ENCODE data around the gene C20orf204. TPM values are rescaled to one million over a fixed set of nuclear protein-coding genes. Genes with fewer than 3 reads are reported as not detected.

Gene C20orf204
- total and polyA plus RNA-seq, 3 donors from 2014 or later, result 2.9 to 8.3 (median 4.5) TPM

DNA sequence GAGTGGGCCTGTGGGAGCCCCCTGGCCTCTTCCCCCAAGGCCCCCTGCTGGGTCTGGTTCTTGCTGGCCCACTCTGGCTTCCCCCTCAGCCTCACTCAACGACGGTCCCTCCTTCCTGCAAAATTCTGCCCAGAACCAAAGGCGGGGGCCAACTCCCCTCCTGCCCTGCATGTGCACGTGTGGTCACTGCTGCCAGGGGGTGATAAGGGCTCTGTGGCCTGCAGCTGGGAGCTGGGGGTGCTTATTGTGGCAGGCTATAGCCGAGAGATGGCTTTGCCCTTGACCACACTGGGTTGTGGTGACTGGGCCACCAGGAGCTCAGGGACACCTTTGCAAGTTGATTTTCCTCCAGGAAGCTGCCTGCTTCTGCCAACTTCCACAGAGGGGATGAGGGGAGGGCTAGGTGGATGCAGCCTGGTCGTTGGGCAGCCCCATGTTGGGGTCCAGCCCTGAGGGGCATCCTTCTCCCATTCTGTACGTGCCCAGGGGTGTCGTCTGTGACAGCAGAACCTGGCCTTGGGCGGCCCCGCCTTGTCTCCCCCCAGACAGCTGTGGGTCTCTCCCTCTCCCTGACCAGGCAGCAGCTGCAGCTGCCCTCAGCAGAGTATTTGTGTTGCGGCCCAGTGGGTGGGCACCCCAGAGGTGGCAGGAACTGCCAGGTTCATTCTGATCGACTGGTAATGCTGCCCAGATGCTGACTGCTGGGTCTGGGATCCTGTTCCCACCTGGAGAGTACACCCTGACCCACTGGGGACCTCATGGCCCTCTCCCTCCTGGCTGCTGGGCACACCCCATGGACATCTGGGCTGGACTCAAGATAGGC is 32.6 kb downstream of the C20orf204 start:
- Histone ChIP-seq H3K4me3 (no peak overlapping the region), H3K27me3 (no peaks in the 10 kb centered on the region), H3K9me3 (no peaks in the 10 kb centered on the region), H3K27ac (no peak overlapping the region), H3K4me1 (peaks cover 14% of the 10 kb centered on the region), H3K36me3 (ENCODE audit: low read depth, missing control alignments) (no peaks in the 10 kb centered on the region)
- no peak for TF ChIP-seq POLR2A (IDR thresholded peaks at IDR 0.05)
- intact Hi-C loops (cut with DNase I; ENCODE audit: low total_unique reads), result no loop called here
- no peak for DNase-seq
- WGBS, 2 donors, result 79 to 80% methylated on average over 8 to 12 of the region's 12 CpGs

DNA sequence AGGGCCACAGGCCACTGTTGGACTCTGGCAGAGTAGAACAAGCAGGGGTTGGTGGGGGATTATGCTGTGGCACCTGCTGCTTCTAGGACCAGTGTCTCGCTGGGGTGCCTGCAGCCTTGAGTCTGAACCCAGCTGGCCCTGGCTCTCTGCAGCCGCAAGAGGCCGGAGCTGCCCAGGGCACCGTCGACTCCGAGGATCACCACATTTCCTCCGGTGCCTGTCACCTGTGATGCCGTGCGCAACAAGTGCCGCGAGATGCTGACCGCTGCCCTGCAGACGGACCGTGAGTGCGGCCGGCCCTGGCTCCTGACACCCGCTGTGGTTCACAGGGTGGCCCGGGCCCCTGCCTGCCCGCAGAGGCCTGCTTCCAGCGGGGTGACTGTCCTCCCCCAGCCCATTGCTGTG is 33.2 kb downstream of the C20orf204 start:
- no peaks in the 10 kb centered on the region for H3K9me3 ChIP-seq
- DNase-seq, result no peak
- H3K27me3 ChIP-seq, result no peaks in the 10 kb centered on the region
- intact Hi-C loops (cut with DNase I; ENCODE audit: low total_unique reads), result no loop called here
- H3K4me3 ChIP-seq, result no peak overlapping the region
- H3K36me3 ChIP-seq (ENCODE audit: low read depth, missing control alignments), result no peaks in the 10 kb centered on the region
- H3K27ac ChIP-seq, result no peak overlapping the region
- 93 to 95% methylated on average over 7 to 20 of the region's 20 CpGs for WGBS, 2 donors
- no peak for TF ChIP-seq POLR2A (IDR thresholded peaks at IDR 0.05)
- TF ChIP-seq, protein P1, sequence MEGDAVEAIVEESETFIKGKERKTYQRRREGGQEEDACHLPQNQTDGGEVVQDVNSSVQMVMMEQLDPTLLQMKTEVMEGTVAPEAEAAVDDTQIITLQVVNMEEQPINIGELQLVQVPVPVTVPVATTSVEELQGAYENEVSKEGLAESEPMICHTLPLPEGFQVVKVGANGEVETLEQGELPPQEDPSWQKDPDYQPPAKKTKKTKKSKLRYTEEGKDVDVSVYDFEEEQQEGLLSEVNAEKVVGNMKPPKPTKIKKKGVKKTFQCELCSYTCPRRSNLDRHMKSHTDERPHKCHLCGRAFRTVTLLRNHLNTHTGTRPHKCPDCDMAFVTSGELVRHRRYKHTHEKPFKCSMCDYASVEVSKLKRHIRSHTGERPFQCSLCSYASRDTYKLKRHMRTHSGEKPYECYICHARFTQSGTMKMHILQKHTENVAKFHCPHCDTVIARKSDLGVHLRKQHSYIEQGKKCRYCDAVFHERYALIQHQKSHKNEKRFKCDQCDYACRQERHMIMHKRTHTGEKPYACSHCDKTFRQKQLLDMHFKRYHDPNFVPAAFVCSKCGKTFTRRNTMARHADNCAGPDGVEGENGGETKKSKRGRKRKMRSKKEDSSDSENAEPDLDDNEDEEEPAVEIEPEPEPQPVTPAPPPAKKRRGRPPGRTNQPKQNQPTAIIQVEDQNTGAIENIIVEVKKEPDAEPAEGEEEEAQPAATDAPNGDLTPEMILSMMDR (IDR thresholded peaks at IDR 0.05), result no peak
- peaks cover 9% of the 10 kb centered on the region for H3K4me1 ChIP-seq

DNA sequence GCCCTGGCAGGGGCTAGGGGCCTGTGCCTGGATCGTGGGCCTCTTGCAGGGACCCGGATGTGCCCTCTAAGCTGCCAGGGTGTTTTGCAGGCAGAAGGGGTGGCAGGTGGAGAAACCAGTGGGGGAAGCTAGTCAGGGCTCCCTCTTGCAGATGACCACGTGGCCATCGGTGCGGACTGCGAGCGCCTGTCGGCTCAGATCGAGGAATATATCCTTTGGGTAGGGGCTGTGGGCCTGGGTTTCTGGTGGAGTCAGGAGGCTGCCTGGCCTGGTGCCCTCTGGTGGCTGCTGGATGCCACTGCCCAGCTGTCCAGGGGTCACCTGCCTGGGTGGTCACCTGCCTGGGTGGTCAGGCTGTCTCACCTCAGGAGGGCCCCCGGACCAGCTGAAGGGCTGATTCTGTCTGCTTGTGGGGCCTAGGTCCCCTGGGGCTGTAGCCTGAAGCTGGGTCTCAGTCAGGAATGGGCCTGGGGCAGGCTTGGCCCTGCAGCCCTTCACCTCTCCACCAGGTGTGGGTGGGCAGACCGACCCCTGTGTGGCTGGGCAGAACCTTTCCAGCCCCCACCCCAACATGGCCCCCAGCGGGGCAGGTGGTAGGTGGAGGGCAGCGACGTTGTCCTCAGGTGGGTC is 33.7 kb downstream of the C20orf204 start:
- Histone ChIP-seq H3K27ac (no peak overlapping the region), H3K36me3 (ENCODE audit: low read depth, missing control alignments) (no peaks in the 10 kb centered on the region), H3K4me3 (no peak overlapping the region), H3K27me3 (no peaks in the 10 kb centered on the region), H3K4me1 (peaks cover 4% of the 10 kb centered on the region), H3K9me3 (no peaks in the 10 kb centered on the region)
- DNase-seq, result peak; percentile 37
- no peak for TF ChIP-seq POLR2A (IDR thresholded peaks at IDR 0.05)
- TF ChIP-seq, protein P1 (IDR thresholded peaks at IDR 0.05), result peak in 2 of 3 experiments; percentile 37 to 62
- intact Hi-C loops (cut with DNase I; ENCODE audit: low total_unique reads), result no loop called here
- WGBS, 2 donors, result 79 to 100% methylated on average over 1 to 14 of the region's 14 CpGs

DNA sequence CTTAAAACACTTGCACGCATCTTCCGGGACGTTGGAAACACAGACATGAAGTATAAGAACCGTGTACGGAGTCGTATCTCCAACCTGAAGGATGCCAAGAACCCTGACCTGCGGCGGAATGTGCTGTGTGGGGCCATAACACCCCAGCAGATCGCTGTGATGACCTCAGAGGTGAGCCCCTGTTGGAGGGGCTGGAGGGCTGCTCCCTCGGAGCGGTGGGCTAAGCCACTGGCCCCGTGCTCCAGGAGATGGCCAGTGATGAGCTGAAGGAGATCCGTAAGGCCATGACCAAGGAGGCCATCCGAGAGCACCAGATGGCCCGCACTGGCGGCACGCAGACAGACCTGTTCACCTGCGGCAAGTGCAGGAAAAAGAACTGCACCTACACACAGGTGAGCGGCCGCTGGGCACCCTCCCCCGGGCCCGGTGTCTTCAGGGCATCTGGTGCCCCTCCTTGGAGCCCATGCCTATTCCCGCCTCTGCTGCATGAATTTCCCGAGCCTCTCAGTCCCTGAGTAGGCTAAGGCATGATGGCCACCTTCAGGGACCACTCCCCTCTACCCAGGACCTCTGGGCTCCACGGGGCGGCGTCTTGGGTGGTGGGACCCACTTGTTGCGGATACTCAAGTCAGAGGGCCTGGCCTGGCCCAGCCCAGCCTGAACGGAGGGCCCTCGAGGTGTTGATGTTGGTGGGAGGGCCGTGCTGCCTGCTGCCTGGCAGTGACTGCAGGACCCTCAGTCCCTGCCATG is 34.4 kb downstream of the C20orf204 start:
- no peaks in the 10 kb centered on the region for H3K9me3 ChIP-seq
- no peak overlapping the region for H3K27ac ChIP-seq
- TF ChIP-seq POLR2A (IDR thresholded peaks at IDR 0.05), result no peak
- TF ChIP-seq, protein P1 (IDR thresholded peaks at IDR 0.05), result no peak
- H3K36me3 ChIP-seq (ENCODE audit: low read depth, missing control alignments), result no peaks in the 10 kb centered on the region
- WGBS, 2 donors, result 86 to 95% methylated on average over 14 to 30 of the region's 31 CpGs
- no peak for DNase-seq
- no peak overlapping the region for H3K4me3 ChIP-seq
- no peaks in the 10 kb centered on the region for H3K27me3 ChIP-seq
- H3K4me1 ChIP-seq, result peaks cover 3% of the 10 kb centered on the region
- intact Hi-C loops (cut with DNase I; ENCODE audit: low total_unique reads), result no loop called here

Data from testis (tissue), 3 donors.